HG02981 (cell line): ENCODE data around the gene DCLK2.

ENCODE experiments used
- ATAC-seq: cut with Tn5 transposase; IDR thresholded peaks from one replicate; pipeline ENCODE4 v1.9.1; 2021; ENCODE audit warnings: mild to moderate bottlenecking, moderate library complexity; ENCODE audit not compliant: unreplicated experiment

Gene DCLK2

GRCh38 chr4:150078041-150078578, at the start of gene DCLK2:
TSS of gene DCLK2 (plus strand) at chr4:150078445. CDS start at chr4:150079028, 583 bp downstream.
- ATAC-seq = no peak

- ATAC-seq = no peak
Measured at GRCh38 chr4:150032541-150032940, 45.7 kb upstream of the DCLK2 start.

GRCh38 chr4:150033081-150033480, 45.2 kb upstream of the DCLK2 start:
- no peak for ATAC-seq

- ATAC-seq = no peak
Measured at GRCh38 chr4:150033901-150034300, 44.3 kb upstream of the DCLK2 start.

GRCh38 chr4:150037251-150037856, 40.9 kb upstream of the DCLK2 start:
- ATAC-seq = no peak

GRCh38 chr4:150038335-150039076, 39.7 kb upstream of the DCLK2 start:
- ATAC-seq = peak; percentile 96

GRCh38 chr4:150039274-150040127, 38.7 kb upstream of the DCLK2 start:
- no peak for ATAC-seq

- no peak for ATAC-seq
Measured at GRCh38 chr4:150044517-150044916, 33.7 kb upstream of the DCLK2 start.

GRCh38 chr4:150045410-150045809, 32.8 kb upstream of the DCLK2 start:
- ATAC-seq = no peak

- ATAC-seq = no peak
Measured at GRCh38 chr4:150046728-150047217, 31.5 kb upstream of the DCLK2 start.

- no peak for ATAC-seq
Measured at GRCh38 chr4:150047546-150047945, 30.7 kb upstream of the DCLK2 start.

- no peak for ATAC-seq
Measured at GRCh38 chr4:150049682-150050081, 28.6 kb upstream of the DCLK2 start.

GRCh38 chr4:150050566-150050965, 27.7 kb upstream of the DCLK2 start:
- no peak for ATAC-seq

- ATAC-seq = no peak
Measured at GRCh38 chr4:150051111-150051510, 27.1 kb upstream of the DCLK2 start.

GRCh38 chr4:150055467-150055866, 22.8 kb upstream of the DCLK2 start:
- ATAC-seq = no peak

GRCh38 chr4:150056569-150056968, 21.7 kb upstream of the DCLK2 start:
- no peak for ATAC-seq

GRCh38 chr4:150061086-150061776, 17.0 kb upstream of the DCLK2 start:
- no peak for ATAC-seq

GRCh38 chr4:150063128-150063527, 15.1 kb upstream of the DCLK2 start:
- no peak for ATAC-seq

GRCh38 chr4:150065740-150066139, 12.5 kb upstream of the DCLK2 start:
- no peak for ATAC-seq

- no peak for ATAC-seq
Measured at GRCh38 chr4:150067859-150068258, 10.4 kb upstream of the DCLK2 start.
